NK-92 treated with Interleukin-12 subunit alpha and Interleukin-12 subunit beta, amount 100 ng/mL, for 24 hours (cell line): ENCODE results near the gene OSBPL6.
"Not testable (repeated sequence)": the region's sequence is repeated elsewhere in the genome, so short reads cannot be mapped to it uniquely, and the experiment has no call there.

Experiments
- DNase-seq: peaks from one replicate; lab custom pipeline; 2025; lab: John Stamatoyannopoulos, UW

Gene OSBPL6

GRCh38 chr2:178301649-178302238 is 107.4 kb downstream of the OSBPL6 start:
- no peak for DNase-seq

DNA sequence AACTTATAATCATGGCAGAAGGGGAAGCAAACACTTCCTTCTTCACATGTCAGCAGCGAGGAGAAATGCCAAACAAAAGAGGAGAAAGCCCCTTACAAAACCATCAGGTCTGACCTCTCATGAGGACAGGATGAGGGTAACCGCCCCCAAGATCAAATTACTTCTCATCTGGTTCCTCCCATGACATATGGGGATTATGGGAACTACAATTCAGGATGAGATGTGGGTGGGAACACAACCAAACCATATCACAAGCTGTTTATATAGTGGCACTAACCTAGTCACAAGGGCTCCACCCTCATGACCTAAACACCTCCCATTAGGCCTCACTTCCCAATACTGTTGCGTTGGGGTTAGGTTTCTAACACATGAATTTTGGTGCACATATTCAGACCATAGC is 110.0 kb downstream of the OSBPL6 start:
- DNase-seq, result no peak

GRCh38 chr2:178306352-178307073 is 112.2 kb downstream of the OSBPL6 start:
- no peak for DNase-seq

GRCh38 chr2:178307650-178308049 is 113.3 kb downstream of the OSBPL6 start:
- no peak for DNase-seq

DNA sequence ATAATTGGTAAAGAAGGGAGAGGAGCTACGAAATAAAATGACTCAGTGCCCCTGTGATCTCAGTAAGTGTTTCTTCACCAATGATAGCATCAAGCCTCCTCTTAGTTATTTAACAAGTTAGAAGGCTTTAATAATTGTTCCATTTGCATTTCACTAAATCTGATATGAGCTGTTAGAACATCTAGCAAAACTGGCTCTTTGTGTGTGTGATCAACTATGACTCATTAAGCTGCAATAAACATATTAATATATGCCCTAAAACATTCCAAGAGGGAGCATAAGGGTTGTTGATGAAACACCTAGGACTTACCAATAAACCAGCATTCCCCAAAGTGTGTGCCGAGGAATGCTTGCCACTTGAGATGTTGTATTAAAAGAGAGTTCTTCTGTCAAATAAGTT is 115.2 kb downstream of the OSBPL6 start:
- no peak for DNase-seq

GRCh38 chr2:178315078-178315477 is 120.8 kb downstream of the OSBPL6 start:
- DNase-seq, result no peak

GRCh38 chr2:178315488-178315948 is 121.2 kb downstream of the OSBPL6 start:
- DNase-seq, result no peak

GRCh38 chr2:178317811-178318210 is 123.5 kb downstream of the OSBPL6 start:
- DNase-seq, result no peak

DNA sequence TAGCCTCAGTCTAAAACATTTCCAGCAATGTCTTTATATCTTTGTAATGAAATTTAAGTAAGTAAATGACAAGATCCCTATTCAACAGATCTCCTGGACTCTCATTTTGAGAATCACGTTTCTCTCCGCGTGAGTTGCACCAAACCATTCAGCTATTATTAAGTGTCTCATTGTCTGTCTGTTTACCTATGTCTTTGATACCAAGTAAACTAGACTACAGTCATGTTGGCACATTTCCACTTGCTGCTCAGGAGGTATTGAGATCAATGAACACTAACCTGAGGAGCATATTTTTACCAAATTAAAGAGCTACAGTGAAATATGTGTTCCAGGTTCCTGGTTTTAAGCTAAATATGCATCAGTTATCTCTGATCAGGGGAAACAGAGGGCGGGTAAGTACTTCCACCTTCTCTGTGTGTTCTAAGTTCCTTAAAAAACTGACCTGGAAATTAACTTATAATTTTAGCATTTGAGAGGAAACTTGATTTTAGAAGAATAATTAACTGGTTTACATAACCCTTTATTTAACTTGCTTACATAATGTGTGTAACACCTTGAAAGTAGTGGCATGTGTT is 125.8 kb downstream of the OSBPL6 start:
- DNase-seq, result no peak

DNA sequence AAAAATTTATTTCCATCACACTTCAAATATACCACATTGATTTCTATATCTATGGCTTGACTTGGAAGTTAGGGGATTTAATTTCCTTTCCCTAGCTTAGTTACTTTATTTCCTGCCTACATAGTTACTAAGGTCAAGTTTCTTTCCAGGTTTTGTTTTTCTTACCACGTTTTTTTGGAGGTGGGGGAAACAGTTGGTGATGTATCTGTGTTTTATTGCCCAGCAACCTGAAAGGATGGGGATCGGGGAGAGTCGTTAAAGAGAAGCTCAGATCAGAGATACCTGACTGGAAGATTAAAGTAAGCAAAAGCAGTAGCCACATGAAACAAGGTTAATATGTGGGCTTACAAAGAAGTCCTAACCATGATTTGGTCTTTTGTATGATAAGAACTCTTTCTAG is 127.8 kb downstream of the OSBPL6 start:
- DNase-seq, result no peak

DNA sequence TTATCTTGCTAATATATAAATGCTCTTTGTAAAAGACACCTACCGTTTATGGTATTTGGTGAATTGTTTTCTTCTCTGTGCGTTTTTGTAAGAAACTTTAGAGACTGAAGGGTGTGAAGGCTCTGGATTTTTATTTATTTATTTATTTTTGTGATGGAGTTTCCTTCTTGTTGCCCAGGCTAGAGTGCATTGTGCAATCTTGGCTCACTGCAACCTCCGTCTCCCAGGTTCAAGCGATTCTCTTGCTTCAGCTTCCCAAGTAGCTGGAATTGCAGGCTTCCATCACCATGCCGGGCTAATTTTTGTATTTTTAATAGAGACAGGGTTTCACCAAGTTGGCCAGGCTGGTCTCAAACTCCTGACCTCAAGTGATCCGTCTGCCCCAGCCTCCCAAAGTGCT is 129.0 kb downstream of the OSBPL6 start:
- not testable (repeated sequence) for DNase-seq

GRCh38 chr2:178324077-178324476 is 129.8 kb downstream of the OSBPL6 start:
- no peak for DNase-seq

DNA sequence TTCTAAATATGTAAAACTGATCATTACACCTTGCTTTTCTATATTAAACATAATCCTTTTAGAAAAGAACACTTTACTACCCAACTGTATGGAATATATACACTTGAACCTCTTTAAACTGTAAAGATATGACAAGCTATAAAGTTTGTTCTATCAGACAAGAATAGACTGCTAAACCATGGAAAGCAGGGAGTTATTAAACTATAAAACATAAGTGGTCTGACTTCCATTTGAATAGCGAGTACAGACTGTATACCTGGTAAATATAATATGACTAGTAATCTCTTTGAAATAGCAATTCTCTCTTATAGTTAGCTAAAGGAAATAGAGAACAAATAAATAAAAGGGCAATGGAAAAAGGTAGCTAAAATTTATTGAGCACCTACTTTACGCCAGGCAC is 131.0 kb downstream of the OSBPL6 start:
- no peak for DNase-seq

GRCh38 chr2:178327516-178327915 is 133.2 kb downstream of the OSBPL6 start:
- no peak for DNase-seq

GRCh38 chr2:178328037-178328436 is 133.7 kb downstream of the OSBPL6 start:
- no peak for DNase-seq

DNA sequence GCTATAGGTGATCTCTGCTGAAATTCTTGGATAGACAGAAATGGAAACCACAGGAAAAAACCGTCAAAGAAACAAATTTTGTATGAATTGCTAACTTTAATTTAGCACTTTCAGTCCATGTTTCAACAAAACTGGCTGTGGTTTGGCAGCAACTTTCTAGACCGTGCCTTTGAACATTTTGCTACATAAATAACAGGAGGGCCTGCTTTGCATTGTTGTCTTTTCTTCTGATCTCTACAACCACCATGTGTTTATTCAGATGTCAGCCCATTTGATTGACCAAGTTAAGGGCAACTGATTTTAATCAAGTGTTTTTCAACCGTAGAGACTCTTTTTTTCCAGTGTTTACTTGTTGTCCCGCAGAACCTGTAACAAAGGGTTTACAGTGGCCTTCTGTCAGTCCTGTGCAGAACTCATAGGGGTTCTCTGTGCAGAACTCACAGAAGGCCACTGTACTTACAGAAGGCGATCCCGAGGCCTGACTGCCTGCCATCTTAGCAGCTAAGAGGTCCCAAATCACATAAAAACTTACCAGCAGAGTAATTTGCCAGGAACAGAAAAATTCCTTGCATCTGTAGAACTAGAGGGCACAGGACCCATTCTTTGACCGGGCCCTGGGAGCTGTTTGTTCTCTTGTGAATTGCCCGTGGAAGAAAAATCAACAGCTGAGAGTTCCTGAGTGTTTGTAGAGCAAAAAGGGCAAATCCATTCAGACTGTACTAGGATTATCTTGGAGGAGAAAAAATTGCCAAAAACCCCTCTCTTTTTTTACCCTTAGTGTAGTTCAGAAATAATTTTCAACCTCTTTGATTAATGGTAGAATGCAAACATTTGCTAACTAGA is 136.1 kb downstream of the OSBPL6 start:
- no peak for DNase-seq

DNA sequence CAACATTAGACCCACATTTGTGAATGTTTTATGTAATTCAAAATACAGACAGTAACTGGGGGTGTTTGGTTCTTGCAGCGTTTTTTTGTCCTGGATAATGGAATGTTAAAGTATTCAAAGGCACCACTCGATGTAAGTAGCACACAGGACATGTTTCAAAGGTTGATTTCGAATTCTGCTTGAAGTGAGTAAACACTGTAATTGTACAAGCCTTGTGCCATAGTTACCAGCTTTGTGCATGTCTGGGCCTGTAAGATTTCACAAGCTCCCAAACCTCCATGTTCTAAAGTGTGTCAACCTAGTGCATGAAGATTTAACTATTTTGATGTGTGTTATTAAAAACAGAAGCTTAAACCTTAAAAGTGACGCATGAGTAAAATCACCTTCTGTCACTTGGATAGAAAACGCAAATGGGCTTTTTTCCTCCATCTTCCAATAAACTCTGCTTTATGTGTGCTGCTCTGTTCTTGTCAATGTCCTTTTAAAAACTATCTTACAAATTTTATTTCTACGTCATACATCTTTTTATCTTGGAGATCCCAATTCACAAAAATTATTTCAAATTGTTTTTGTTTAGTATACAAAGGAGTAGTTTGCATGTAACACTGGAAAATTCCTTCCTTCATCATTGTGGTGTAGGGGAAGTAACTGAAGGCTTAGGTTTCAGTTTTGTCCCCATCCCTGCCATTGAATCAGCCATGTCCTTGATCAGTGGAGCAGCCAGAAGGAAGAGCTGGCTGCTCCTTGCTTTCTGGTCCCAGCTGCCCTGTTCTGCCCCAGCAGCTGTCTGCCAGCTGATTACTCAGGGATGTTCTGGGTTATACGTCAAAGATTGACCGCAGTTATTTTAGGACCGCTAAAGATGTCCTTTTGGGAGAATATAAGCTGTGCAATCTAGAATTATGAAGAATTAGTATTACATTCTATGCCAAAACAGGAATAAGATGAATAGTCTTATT is 137.4 kb downstream of the OSBPL6 start:
- no peak for DNase-seq

DNA sequence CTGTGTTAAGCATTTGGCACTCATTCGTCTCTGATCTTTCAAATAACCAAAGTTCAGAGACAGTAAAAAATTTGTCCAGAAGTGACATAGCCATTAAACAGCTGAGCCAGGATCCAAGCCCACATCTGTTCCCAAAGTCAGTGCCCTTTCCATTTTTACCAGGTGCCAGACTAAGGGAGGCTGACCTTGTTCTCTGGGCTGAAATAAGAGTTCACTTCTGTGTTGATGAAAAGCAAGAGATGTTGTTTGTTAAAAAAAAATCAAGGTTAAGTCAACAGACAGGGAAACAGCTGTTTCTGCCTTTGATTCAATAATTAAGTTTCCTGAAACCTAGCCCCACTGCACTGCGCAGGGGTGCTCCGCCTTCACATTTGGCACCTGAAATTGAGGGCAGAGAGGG is 139.5 kb downstream of the OSBPL6 start:
- DNase-seq, result no peak

DNA sequence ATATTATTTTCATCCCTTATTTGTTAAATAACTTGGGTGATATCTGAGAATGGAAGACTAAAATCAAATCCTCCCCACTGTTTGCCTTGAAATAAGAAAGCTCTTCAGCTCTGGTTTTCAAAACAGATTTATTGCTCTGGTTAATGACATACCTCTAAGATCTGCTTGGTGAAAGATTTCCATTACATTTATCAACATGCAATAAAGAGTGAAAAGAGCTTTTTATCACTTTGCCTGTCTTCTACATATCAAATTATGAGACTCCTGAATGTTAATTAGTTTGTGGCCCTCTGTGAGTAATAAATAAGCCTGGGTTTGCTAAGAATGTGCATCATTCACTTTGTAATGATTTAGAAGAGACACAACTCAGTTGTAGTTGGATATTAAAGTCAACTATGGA is 140.9 kb downstream of the OSBPL6 start:
- DNase-seq, result no peak

GRCh38 chr2:178344121-178344520 is 149.8 kb downstream of the OSBPL6 start:
- DNase-seq, result no peak

GRCh38 chr2:178345951-178346350 is 151.6 kb downstream of the OSBPL6 start:
- no peak for DNase-seq
